Measurements from ENCODE around the gene ASTN2.

ASTN2 gene

GRCh38 chr9:116951588-116952435, 463.0 kb downstream of the ASTN2 start:
- no peak overlapping the region for H3K9ac ChIP-seq (ENCODE audit: low read length)
- no peaks in the 10 kb centered on the region for H3K27me3 ChIP-seq (ENCODE audit: control insufficient read depth, insufficient read depth, low read length)
- no peak overlapping the region for H3K4me3 ChIP-seq (ENCODE audit: low read length)
- H3K27ac ChIP-seq (ENCODE audit: low read depth, low read length), result no peak overlapping the region
- H3K4me1 ChIP-seq (ENCODE audit: control insufficient read depth, insufficient read depth, low read length), result no peaks in the 10 kb centered on the region
- no peaks in the 10 kb centered on the region for H3K36me3 ChIP-seq (ENCODE audit: control insufficient read depth, insufficient read depth, low read length)

DNA sequence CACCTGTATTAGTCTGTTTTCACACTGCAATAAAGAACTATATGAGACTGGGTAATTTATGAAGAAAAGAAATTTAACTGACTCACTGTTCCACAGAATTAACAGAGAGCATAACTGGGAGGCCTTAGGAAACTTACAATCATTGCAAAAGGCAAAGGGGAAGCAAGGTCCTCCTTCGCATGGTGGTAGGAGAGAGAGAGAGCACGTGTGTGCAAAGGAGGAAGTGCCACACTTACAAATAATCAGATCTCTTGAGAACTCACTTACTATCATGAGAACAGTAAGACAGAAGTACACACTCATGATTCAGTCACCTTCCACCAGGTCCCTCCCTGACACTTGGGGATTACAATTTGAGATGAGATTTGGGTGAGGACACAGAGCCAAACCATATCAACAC, 469.0 kb downstream of the ASTN2 start:
- Histone ChIP-seq H3K9ac (ENCODE audit: low read length) (no peak overlapping the region), H3K27ac (ENCODE audit: low read depth, low read length) (no peak overlapping the region), H3K36me3 (ENCODE audit: control insufficient read depth, insufficient read depth, low read length) (no peaks in the 10 kb centered on the region), H3K27me3 (ENCODE audit: control insufficient read depth, insufficient read depth, low read length) (no peaks in the 10 kb centered on the region), H3K4me1 (ENCODE audit: control insufficient read depth, insufficient read depth, low read length) (no peaks in the 10 kb centered on the region), H3K4me3 (ENCODE audit: low read length) (no peak overlapping the region)

DNA sequence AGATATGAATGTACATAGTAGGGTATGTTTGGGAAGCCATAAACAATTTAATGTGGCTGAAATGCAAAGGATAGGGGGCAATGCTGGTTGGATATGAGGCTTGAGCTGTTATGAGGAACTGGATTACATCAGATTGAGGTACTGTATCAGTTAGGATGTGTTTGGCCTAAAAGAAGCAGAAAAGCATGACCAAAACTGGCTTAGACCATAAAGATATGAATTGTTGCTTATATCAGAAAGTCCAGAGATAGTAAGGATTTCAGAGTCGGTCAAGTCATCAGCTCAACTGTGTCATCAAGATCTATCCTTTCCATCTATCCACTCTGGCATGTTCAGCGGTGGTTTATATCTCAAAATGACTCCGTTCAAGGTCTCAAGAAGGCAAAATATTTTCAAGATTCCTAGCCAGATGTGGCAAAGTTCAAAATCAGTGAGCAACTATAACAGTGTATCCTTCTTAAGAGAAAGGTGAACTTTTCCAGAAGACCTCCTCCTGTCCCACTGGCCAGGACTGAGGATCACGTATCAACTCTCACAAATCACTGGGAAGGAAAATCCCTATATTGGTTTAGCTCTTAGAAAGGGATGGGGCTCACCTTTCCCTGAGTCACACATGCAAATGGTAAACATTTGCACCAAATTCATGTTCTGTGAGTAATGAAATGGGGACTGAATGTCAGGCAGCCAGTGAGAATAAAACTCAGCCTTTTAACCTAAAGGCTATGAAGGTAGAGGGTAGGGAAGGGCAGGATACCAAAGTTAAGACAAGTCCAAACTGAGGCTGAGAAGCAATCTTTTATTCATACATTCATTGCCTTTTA, 469.9 kb downstream of the ASTN2 start:
- no peaks in the 10 kb centered on the region for H3K4me1 ChIP-seq (ENCODE audit: control insufficient read depth, insufficient read depth, low read length)
- no peak overlapping the region for H3K4me3 ChIP-seq (ENCODE audit: low read length)
- no peaks in the 10 kb centered on the region for H3K36me3 ChIP-seq (ENCODE audit: control insufficient read depth, insufficient read depth, low read length)
- no peaks in the 10 kb centered on the region for H3K27me3 ChIP-seq (ENCODE audit: control insufficient read depth, insufficient read depth, low read length)
- H3K9ac ChIP-seq (ENCODE audit: low read length), result no peak overlapping the region
- no peak overlapping the region for H3K27ac ChIP-seq (ENCODE audit: low read depth, low read length)

DNA sequence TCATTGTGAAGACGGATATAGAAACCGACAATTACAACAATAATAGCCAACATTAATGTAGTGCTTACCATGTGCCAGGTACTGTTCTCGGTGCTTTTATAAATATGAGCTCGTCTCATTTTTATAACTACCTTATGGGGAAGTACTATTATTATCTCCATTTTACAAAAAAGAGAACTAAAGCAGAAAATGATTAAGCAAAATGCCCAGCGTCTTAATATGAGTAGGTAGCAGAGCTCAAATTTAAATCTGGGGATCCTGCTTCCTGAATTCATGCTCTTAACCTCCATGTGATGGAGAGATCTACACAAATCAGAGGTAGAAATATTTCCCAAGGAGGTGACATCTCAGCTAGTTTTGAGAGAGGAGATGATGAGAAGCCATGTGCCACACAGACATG, 470.9 kb downstream of the ASTN2 start:
- no peak overlapping the region for H3K9ac ChIP-seq (ENCODE audit: low read length)
- no peaks in the 10 kb centered on the region for H3K27me3 ChIP-seq (ENCODE audit: control insufficient read depth, insufficient read depth, low read length)
- H3K4me3 ChIP-seq (ENCODE audit: low read length), result no peak overlapping the region
- H3K27ac ChIP-seq (ENCODE audit: low read depth, low read length), result no peak overlapping the region
- no peaks in the 10 kb centered on the region for H3K4me1 ChIP-seq (ENCODE audit: control insufficient read depth, insufficient read depth, low read length)
- no peaks in the 10 kb centered on the region for H3K36me3 ChIP-seq (ENCODE audit: control insufficient read depth, insufficient read depth, low read length)

DNA sequence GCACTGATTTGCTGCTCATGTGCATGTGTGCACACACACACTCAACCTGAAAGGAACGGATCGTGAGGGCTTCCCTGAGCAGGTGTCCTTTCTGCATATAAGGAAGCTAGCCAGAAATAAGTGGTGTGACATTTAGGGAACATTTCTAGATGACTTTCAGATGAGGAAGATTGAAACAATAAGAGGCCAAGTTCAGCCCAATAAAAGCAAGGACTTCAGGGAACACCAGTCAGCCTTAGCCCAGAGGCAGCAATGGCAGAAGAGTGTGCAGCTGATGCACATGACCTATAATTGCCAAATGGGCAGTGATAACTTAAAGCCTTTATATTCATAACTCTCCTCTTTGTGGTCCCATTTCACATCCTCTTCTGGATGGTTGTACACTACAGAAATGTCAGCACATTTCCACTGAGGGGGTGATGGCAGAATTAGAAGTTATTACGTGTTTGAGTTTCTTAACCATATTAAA, 472.2 kb downstream of the ASTN2 start:
- H3K36me3 ChIP-seq (ENCODE audit: control insufficient read depth, insufficient read depth, low read length), result no peaks in the 10 kb centered on the region
- no peak overlapping the region for H3K9ac ChIP-seq (ENCODE audit: low read length)
- no peaks in the 10 kb centered on the region for H3K4me1 ChIP-seq (ENCODE audit: control insufficient read depth, insufficient read depth, low read length)
- H3K27me3 ChIP-seq (ENCODE audit: control insufficient read depth, insufficient read depth, low read length), result no peaks in the 10 kb centered on the region
- no peak overlapping the region for H3K4me3 ChIP-seq (ENCODE audit: low read length)
- no peak overlapping the region for H3K27ac ChIP-seq (ENCODE audit: low read depth, low read length)

- H3K27me3 ChIP-seq (ENCODE audit: control insufficient read depth, insufficient read depth, low read length), result no peaks in the 10 kb centered on the region
- H3K36me3 ChIP-seq (ENCODE audit: control insufficient read depth, insufficient read depth, low read length), result no peaks in the 10 kb centered on the region
- H3K4me3 ChIP-seq (ENCODE audit: low read length), result no peak overlapping the region
- no peak overlapping the region for H3K9ac ChIP-seq (ENCODE audit: low read length)
- no peak overlapping the region for H3K27ac ChIP-seq (ENCODE audit: low read depth, low read length)
- H3K4me1 ChIP-seq (ENCODE audit: control insufficient read depth, insufficient read depth, low read length), result no peaks in the 10 kb centered on the region
These were observed 473.6 kb downstream of the ASTN2 start for GRCh38 chr9:116941266-116941665.

DNA sequence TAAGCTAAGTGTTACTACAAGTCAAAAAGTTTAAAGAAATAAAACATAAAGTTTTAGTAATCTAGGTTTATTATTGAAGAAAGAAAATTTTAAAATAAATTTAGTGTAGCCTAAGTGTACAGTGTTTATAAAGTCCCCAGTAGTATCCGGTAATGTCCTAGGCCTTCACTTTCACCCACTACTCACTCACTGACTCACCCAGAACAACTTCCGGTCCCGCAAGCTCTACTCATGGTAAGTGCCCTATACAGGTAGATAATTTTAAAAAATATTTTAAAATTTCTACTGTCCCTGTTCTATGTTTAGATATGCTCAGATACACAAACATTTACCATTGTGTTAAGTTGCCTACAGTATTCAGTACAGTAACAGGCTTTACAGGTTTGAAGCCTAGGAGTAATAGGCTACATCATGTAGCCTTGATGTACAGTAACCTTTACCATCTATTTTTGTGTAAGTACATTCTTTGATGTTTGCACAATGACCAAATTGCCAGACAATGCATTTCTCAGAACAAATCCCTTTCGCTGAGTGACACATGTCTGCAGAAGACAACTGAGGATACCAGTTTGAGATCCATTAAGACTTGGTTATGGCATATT, 474.1 kb downstream of the ASTN2 start:
- Histone ChIP-seq H3K27me3 (ENCODE audit: control insufficient read depth, insufficient read depth, low read length) (no peaks in the 10 kb centered on the region), H3K9ac (ENCODE audit: low read length) (no peak overlapping the region), H3K4me1 (ENCODE audit: control insufficient read depth, insufficient read depth, low read length) (no peaks in the 10 kb centered on the region), H3K4me3 (ENCODE audit: low read length) (no peak overlapping the region), H3K36me3 (ENCODE audit: control insufficient read depth, insufficient read depth, low read length) (no peaks in the 10 kb centered on the region), H3K27ac (ENCODE audit: low read depth, low read length) (no peak overlapping the region)

- no peaks in the 10 kb centered on the region for H3K36me3 ChIP-seq (ENCODE audit: control insufficient read depth, insufficient read depth, low read length)
- H3K4me3 ChIP-seq (ENCODE audit: low read length), result no peak overlapping the region
- H3K27me3 ChIP-seq (ENCODE audit: control insufficient read depth, insufficient read depth, low read length), result no peaks in the 10 kb centered on the region
- no peak overlapping the region for H3K27ac ChIP-seq (ENCODE audit: low read depth, low read length)
- H3K9ac ChIP-seq (ENCODE audit: low read length), result no peak overlapping the region
- H3K4me1 ChIP-seq (ENCODE audit: control insufficient read depth, insufficient read depth, low read length), result no peaks in the 10 kb centered on the region
These were observed 475.2 kb downstream of the ASTN2 start for GRCh38 chr9:116939614-116940013.

- H3K27me3 ChIP-seq (ENCODE audit: control insufficient read depth, insufficient read depth, low read length), result no peaks in the 10 kb centered on the region
- H3K4me1 ChIP-seq (ENCODE audit: control insufficient read depth, insufficient read depth, low read length), result no peaks in the 10 kb centered on the region
- H3K27ac ChIP-seq (ENCODE audit: low read depth, low read length), result no peak overlapping the region
- no peaks in the 10 kb centered on the region for H3K36me3 ChIP-seq (ENCODE audit: control insufficient read depth, insufficient read depth, low read length)
- no peak overlapping the region for H3K4me3 ChIP-seq (ENCODE audit: low read length)
- no peak overlapping the region for H3K9ac ChIP-seq (ENCODE audit: low read length)
These were observed 475.7 kb downstream of the ASTN2 start for GRCh38 chr9:116939161-116939560.

DNA sequence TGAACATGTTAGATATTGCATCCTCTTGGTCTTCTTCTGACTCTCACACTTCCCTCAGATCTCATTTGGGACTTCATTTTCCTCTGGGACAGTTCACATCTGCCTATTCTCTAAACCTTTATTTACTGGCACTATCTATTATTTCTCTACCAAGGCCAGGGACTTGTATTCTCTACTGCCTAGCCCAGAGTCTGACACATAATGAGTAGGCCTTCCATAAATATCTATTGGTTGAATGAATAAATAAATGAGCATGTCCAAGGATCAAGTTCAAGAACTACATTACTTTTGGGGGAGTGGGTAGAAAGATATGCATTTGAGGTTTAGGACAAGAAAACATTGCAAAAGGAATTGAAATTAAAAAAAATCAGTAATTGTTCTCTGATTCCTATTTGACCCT, 477.5 kb downstream of the ASTN2 start:
- H3K27ac ChIP-seq (ENCODE audit: low read depth, low read length), result no peak overlapping the region
- no peak overlapping the region for H3K9ac ChIP-seq (ENCODE audit: low read length)
- no peaks in the 10 kb centered on the region for H3K27me3 ChIP-seq (ENCODE audit: control insufficient read depth, insufficient read depth, low read length)
- no peaks in the 10 kb centered on the region for H3K36me3 ChIP-seq (ENCODE audit: control insufficient read depth, insufficient read depth, low read length)
- no peaks in the 10 kb centered on the region for H3K4me1 ChIP-seq (ENCODE audit: control insufficient read depth, insufficient read depth, low read length)
- H3K4me3 ChIP-seq (ENCODE audit: low read length), result no peak overlapping the region

- Histone ChIP-seq H3K27me3 (ENCODE audit: control insufficient read depth, insufficient read depth, low read length) (no peaks in the 10 kb centered on the region), H3K9ac (ENCODE audit: low read length) (no peak overlapping the region), H3K4me3 (ENCODE audit: low read length) (no peak overlapping the region), H3K36me3 (ENCODE audit: control insufficient read depth, insufficient read depth, low read length) (no peaks in the 10 kb centered on the region), H3K27ac (ENCODE audit: low read depth, low read length) (no peak overlapping the region), H3K4me1 (ENCODE audit: control insufficient read depth, insufficient read depth, low read length) (no peaks in the 10 kb centered on the region)
These were observed 479.5 kb downstream of the ASTN2 start for GRCh38 chr9:116935149-116935897.

- Histone ChIP-seq H3K27ac (ENCODE audit: low read depth, low read length) (no peak overlapping the region), H3K36me3 (ENCODE audit: control insufficient read depth, insufficient read depth, low read length) (no peaks in the 10 kb centered on the region)
These were observed 480.7 kb downstream of the ASTN2 start for GRCh38 chr9:116934131-116934530.

More at GRCh38 chr9:116934131-116934530, 480.7 kb downstream of the ASTN2 start:
- Histone ChIP-seq H3K9ac (ENCODE audit: low read length) (no peak overlapping the region), H3K4me3 (ENCODE audit: low read length) (no peak overlapping the region), H3K4me1 (ENCODE audit: control insufficient read depth, insufficient read depth, low read length) (no peaks in the 10 kb centered on the region), H3K27me3 (ENCODE audit: control insufficient read depth, insufficient read depth, low read length) (peaks cover 1% of the 10 kb centered on the region)
